CD4-positive, CD25-positive, alpha-beta regulatory T cell (primary cell): ENCODE results near the gene NLRC4. TPM values are rescaled to one million over a fixed set of nuclear protein-coding genes. Genes with fewer than 3 reads are reported as not detected.

Experiments
- ATAC-seq, 2 donors: fragments of 150-1000 bp; cut with Tn5 transposase; one replicate each; pipeline ENCODE4 v1.10.0; 2021; ENCODE audit warnings: low read depth in 2 of 2, moderate number of reproducible peaks in 2 of 2, moderate library complexity in 1 of 2
- DNase-seq, 3 donors: peaks; one replicate each; pipeline versions ENCODE4 v3.0.0 to v3.0.0-alpha.2; 2012 to 2022; ENCODE audit warnings: mixed read lengths in 1 of 3
- H3K27ac ChIP-seq: one replicate; pipeline ENCODE4 v1.7.0; 2013; ENCODE audit warnings: mild to moderate bottlenecking, low read length; ENCODE audit not compliant: insufficient read depth, poor library complexity, severe bottlenecking
- H3K27me3 ChIP-seq: one replicate; pipeline ENCODE4 v1.7.0; 2013; ENCODE audit warnings: low read length; ENCODE audit not compliant: control insufficient read depth, insufficient read depth
- H3K36me3 ChIP-seq: one replicate; pipeline ENCODE4 v1.7.0; 2013; ENCODE audit warnings: mild to moderate bottlenecking, low read length, moderate library complexity; ENCODE audit not compliant: control insufficient read depth, insufficient read depth
- H3K4me1 ChIP-seq: 2 replicates; pipeline ENCODE4 v1.7.0; 2013; ENCODE audit warnings: mild to moderate bottlenecking, low read length; ENCODE audit not compliant: insufficient read depth, control insufficient read depth, poor library complexity, severe bottlenecking
- H3K4me3 ChIP-seq: one replicate; pipeline ENCODE4 v1.7.0; 2013; ENCODE audit warnings: low read depth, mild to moderate bottlenecking, low read length, moderate library complexity
- H3K9me3 ChIP-seq, 2 experiments: 1 replicate in 1 of 2; 2 replicates in 1 of 2; pipeline ENCODE4 v1.7.0; 2013; ENCODE audit warnings: low read length in 2 of 2, mild to moderate bottlenecking in 1 of 2, moderate library complexity in 1 of 2; ENCODE audit not compliant: control insufficient read depth in 2 of 2
- H3K27ac Mint-ChIP-seq, 3 donors: one replicate each; pipeline ENCODE4 v1.8.0; 2020 to 2022; ENCODE audit warnings: mild to moderate bottlenecking in 3 of 3, mixed read lengths in 3 of 3, moderate library complexity in 2 of 3
- H3K27me3 Mint-ChIP-seq: one replicate; pipeline ENCODE4 v1.8.0; 2022; ENCODE audit warnings: mild to moderate bottlenecking, mixed read lengths
- H3K36me3 Mint-ChIP-seq: one replicate; pipeline ENCODE4 v1.8.0; 2020; ENCODE audit warnings: mixed read lengths
- H3K4me1 Mint-ChIP-seq, 4 donors: one replicate each; pipeline ENCODE4 v1.8.0; 2020 to 2022; ENCODE audit warnings: mixed read lengths in 4 of 4, mild to moderate bottlenecking in 1 of 4
- H3K4me3 Mint-ChIP-seq, 4 donors: one replicate each; pipeline ENCODE4 v1.8.0; 2020 to 2022; ENCODE audit warnings: mild to moderate bottlenecking in 4 of 4, mixed read lengths in 4 of 4, moderate library complexity in 3 of 4
- H3K9me3 Mint-ChIP-seq, 7 donors: one replicate each; pipeline ENCODE4 v1.8.0; 2020 to 2022; ENCODE audit warnings: mixed read lengths in 7 of 7, mild to moderate bottlenecking in 3 of 7, moderate library complexity in 2 of 7
- polyA plus RNA-seq, 4 donors: library from polyadenylated mRNA; unstranded; fragments of 300-500 nt; fragmentation: Illumina TruSeq; gene quantifications; one replicate each; pipeline ENCODE4 v1.2.3, GENCODE V29; 2021
- total RNA-seq: library from RNA; stranded (reverse); gene quantifications from one replicate; pipeline ENCODE4 v1.2.3, GENCODE V29; 2022

The NLRC4 gene
- total and polyA plus RNA-seq, 5 donors from 2014 or later: 0.16 TPM; not detected in 4

- H3K27ac ChIP-seq: no peak overlapping the region
- no peak for DNase-seq
- H3K36me3 ChIP-seq: no peaks in the 10 kb centered on the region
- H3K9me3 ChIP-seq: no peaks in the 10 kb centered on the region
- no peak overlapping the region for H3K4me3 ChIP-seq
- Mint-ChIP-seq H3K27me3 (no peaks in the 10 kb centered on the region), H3K27ac (no peak overlapping the region), H3K9me3 (no peaks in the 10 kb centered on the region), H3K36me3 (no peaks in the 10 kb centered on the region), H3K4me3 (no peak overlapping the region), H3K4me1 (no peaks in the 10 kb centered on the region)
- no peak for ATAC-seq
- H3K27me3 ChIP-seq: no peaks in the 10 kb centered on the region
- no peaks in the 10 kb centered on the region for H3K4me1 ChIP-seq
Observed at GRCh38 chr2:32246911-32247310, 17.8 kb downstream of the NLRC4 start.

GRCh38 chr2:32242331-32242730, 22.4 kb downstream of the NLRC4 start:
- Mint-ChIP-seq H3K27me3 (no peaks in the 10 kb centered on the region), H3K4me1 (no peaks in the 10 kb centered on the region), H3K4me3 (no peak overlapping the region), H3K9me3 (peaks cover 0 to 2% (median 0%) of the 10 kb centered on the region in 7 donors), H3K36me3 (no peaks in the 10 kb centered on the region), H3K27ac (no peak overlapping the region)
- Histone ChIP-seq H3K9me3 (no peaks in the 10 kb centered on the region), H3K27ac (no peak overlapping the region), H3K27me3 (no peaks in the 10 kb centered on the region), H3K4me3 (no peak overlapping the region), H3K4me1 (no peaks in the 10 kb centered on the region), H3K36me3 (no peaks in the 10 kb centered on the region)
- DNase-seq (no peak), ATAC-seq (no peak)

DNA sequence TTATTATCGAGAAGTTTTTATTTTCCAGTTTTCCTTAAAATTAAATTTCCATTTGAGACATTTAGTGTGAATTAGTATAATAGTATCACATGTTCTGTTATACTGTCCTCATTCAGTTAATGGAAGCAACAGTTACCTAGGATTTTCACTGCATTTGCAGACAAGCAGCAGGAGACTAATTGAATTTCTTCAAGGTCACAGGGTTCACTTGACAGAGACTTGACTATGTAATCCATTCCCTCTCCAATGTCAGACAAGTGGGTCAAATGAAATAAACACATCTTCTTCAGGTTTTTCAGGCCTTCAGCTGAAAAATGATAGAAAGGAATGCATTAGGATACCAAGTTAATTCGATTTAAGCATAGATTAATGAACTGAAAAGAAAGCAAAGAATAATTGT, 26.7 kb downstream of the NLRC4 start:
- no peaks in the 10 kb centered on the region for H3K9me3 ChIP-seq
- Mint-ChIP-seq H3K4me1 (no peaks in the 10 kb centered on the region), H3K9me3 (peaks cover 0 to 4% (median 0%) of the 10 kb centered on the region in 7 donors), H3K36me3 (no peaks in the 10 kb centered on the region), H3K27ac (no peak overlapping the region), H3K4me3 (no peak overlapping the region), H3K27me3 (no peaks in the 10 kb centered on the region)
- no peak for DNase-seq
- H3K27ac ChIP-seq: no peak overlapping the region
- no peaks in the 10 kb centered on the region for H3K4me1 ChIP-seq
- ATAC-seq: no peak
- H3K36me3 ChIP-seq: no peaks in the 10 kb centered on the region
- no peak overlapping the region for H3K4me3 ChIP-seq
- no peaks in the 10 kb centered on the region for H3K27me3 ChIP-seq

DNA sequence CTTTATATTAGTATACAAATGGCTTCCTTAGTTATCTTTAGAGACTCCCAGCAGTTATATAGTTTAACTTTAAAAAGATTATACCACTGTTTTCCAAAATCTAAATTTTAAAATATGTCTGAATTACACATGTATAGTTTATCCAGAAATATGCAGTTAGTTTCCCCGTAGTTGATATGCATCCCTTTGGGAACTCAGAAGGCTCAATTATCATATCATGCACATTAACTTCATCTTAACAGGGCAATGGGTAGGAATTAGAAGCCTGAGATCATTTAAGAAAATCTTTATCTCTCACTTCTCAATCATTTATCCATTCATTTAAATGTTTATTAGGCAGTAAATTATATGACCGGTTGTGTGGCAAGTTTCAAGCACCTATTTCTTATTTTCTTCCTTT, 27.2 kb downstream of the NLRC4 start:
- no peak overlapping the region for H3K4me3 Mint-ChIP-seq
- H3K4me1 Mint-ChIP-seq: peaks cover 0 to 3% (median 0%) of the 10 kb centered on the region in 4 donors
- H3K9me3 Mint-ChIP-seq: peaks cover 0 to 4% (median 0%) of the 10 kb centered on the region in 7 donors
- ATAC-seq (no peak), DNase-seq (no peak)
- no peaks in the 10 kb centered on the region for H3K36me3 Mint-ChIP-seq
- Histone ChIP-seq H3K27ac (no peak overlapping the region), H3K9me3 (no peaks in the 10 kb centered on the region), H3K4me1 (no peaks in the 10 kb centered on the region), H3K36me3 (no peaks in the 10 kb centered on the region), H3K27me3 (no peaks in the 10 kb centered on the region), H3K4me3 (no peak overlapping the region)
- H3K27me3 Mint-ChIP-seq: no peaks in the 10 kb centered on the region
- H3K27ac Mint-ChIP-seq: no peak overlapping the region

DNA sequence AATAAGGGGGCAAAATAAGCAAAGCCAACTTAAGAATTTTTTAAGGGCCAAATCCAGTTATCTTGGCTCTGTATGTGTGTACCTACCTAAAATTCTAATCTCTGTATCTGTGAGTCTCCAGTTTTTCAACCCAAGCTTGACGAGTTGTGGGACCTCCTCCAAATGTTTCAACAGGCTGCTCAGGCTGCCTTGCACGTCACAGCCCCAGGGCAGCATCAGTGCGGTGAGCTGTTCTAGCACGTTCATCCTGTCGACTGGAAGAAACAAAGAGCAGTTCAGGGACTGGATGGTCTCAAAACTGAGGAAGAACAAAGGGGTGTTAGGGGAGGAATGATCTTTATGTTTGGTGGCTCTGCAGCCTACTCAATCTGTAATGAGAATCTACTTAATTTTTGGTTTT, 29.4 kb downstream of the NLRC4 start:
- Mint-ChIP-seq H3K36me3 (no peaks in the 10 kb centered on the region), H3K4me1 (peaks cover 0 to 3% (median 0%) of the 10 kb centered on the region in 4 donors), H3K4me3 (no peak overlapping the region), H3K9me3 (peaks cover 0 to 4% (median 0%) of the 10 kb centered on the region in 7 donors), H3K27ac (no peak overlapping the region), H3K27me3 (no peaks in the 10 kb centered on the region)
- DNase-seq (no peak), ATAC-seq (no peak)
- H3K27ac ChIP-seq: no peak overlapping the region
- H3K4me1 ChIP-seq: no peaks in the 10 kb centered on the region
- no peaks in the 10 kb centered on the region for H3K36me3 ChIP-seq
- no peaks in the 10 kb centered on the region for H3K27me3 ChIP-seq
- no peaks in the 10 kb centered on the region for H3K9me3 ChIP-seq
- H3K4me3 ChIP-seq: no peak overlapping the region

DNA sequence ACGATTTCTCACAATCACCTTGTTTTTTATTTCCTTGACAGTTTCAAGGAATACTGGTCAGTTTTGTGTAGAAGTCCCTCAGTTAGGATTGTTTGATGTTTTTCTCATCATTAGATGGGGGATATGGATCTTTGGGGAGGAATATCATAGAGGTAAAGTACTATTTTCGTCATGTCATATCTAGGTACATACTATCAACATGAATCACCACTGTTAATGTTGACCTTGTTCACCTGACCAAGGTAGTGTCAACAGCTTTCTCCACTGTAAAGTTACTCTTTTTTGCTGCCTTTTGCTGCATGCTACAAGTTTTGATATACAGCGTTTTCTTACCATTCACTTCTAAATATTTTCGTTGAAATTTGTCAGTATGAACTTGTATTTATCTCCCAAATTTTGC, 32.7 kb downstream of the NLRC4 start:
- Mint-ChIP-seq H3K36me3 (peaks cover 3% of the 10 kb centered on the region), H3K27ac (no peak overlapping the region), H3K9me3 (peaks cover 0 to 1% (median 0%) of the 10 kb centered on the region in 7 donors), H3K4me1 (peaks cover 0 to 8% (median 3%) of the 10 kb centered on the region in 4 donors), H3K4me3 (no peak overlapping the region), H3K27me3 (no peaks in the 10 kb centered on the region)
- Histone ChIP-seq H3K27me3 (no peaks in the 10 kb centered on the region), H3K4me3 (no peak overlapping the region), H3K27ac (no peak overlapping the region), H3K4me1 (no peaks in the 10 kb centered on the region), H3K36me3 (no peaks in the 10 kb centered on the region), H3K9me3 (no peaks in the 10 kb centered on the region)
- no peak for ATAC-seq
- DNase-seq: no peak

- no peaks in the 10 kb centered on the region for H3K9me3 ChIP-seq
- Mint-ChIP-seq H3K27ac (peak overlapping the region in 1 of 3 donors; percentile 63), H3K9me3 (peaks cover 0 to 1% (median 0%) of the 10 kb centered on the region in 7 donors), H3K4me3 (no peak overlapping the region), H3K36me3 (peaks cover 7% of the 10 kb centered on the region), H3K4me1 (peaks cover 0 to 8% (median 4%) of the 10 kb centered on the region in 4 donors), H3K27me3 (no peaks in the 10 kb centered on the region)
- DNase-seq (no peak), ATAC-seq (no peak)
- H3K4me1 ChIP-seq: no peaks in the 10 kb centered on the region
- H3K27me3 ChIP-seq: no peaks in the 10 kb centered on the region
- no peaks in the 10 kb centered on the region for H3K36me3 ChIP-seq
- H3K4me3 ChIP-seq: no peak overlapping the region
- H3K27ac ChIP-seq: no peak overlapping the region
Observed at GRCh38 chr2:32229635-32230034, 35.1 kb downstream of the NLRC4 start.

GRCh38 chr2:32228181-32228580, 36.5 kb downstream of the NLRC4 start:
- DNase-seq: no peak
- H3K27ac ChIP-seq: no peak overlapping the region
- Mint-ChIP-seq H3K4me3 (no peak overlapping the region), H3K4me1 (peaks cover 0 to 8% (median 4%) of the 10 kb centered on the region in 4 donors), H3K36me3 (peaks cover 15% of the 10 kb centered on the region), H3K27me3 (no peaks in the 10 kb centered on the region), H3K9me3 (no peaks in the 10 kb centered on the region), H3K27ac (no peak overlapping the region)
- peaks cover 5% of the 10 kb centered on the region for H3K36me3 ChIP-seq
- no peaks in the 10 kb centered on the region for H3K9me3 ChIP-seq
- H3K4me3 ChIP-seq: no peak overlapping the region
- no peaks in the 10 kb centered on the region for H3K27me3 ChIP-seq
- ATAC-seq: no peak
- H3K4me1 ChIP-seq: no peaks in the 10 kb centered on the region
